ENCODE results near the gene DEAF1. TPM values are rescaled to one million over a fixed set of nuclear protein-coding genes. Genes with fewer than 3 reads are reported as not detected.

The DEAF1 gene
- total RNA-seq, 1 experiment from 2014 or later = 31.9 TPM

DNA sequence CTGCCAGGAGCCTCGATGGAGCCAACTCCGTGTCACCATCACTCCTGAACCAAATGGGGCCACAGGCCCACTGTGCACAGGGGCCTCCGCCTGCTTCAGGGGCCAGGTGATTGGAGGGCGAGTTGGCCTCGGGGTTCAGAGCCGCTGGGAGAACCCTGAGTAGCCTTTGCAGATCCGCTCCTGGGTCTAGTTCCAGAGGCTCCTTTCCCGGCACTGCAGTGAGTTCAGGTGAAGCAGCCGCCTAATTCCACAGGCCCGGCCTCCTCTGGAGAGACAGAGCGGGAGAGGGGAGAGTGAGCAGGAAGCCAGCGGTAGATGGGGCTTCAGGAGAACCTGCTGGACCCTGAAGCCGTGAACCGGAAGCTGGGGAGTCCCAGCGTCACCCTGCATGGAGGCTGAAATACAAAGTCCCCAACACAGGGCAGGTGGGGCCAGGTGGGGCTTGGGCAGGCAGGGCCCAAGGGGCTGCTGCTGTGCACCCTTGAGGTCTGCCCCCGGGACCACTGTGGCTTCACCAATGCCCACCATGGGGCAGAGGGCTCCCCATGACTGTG, 35.4 kb downstream of the DEAF1 start:
- Histone ChIP-seq H4K20me1 (ENCODE audit: low read length) (no peaks in the 10 kb centered on the region), H3K9ac (ENCODE audit: low read length) (no peak overlapping the region), H2AFZ (ENCODE audit: low read length) (no peak overlapping the region), H3K79me2 (ENCODE audit: low read length) (no peaks in the 10 kb centered on the region), H3K4me2 (ENCODE audit: low read length) (no peak overlapping the region), H3K27ac (ENCODE audit: low read length) (no peak overlapping the region), H3F3A (ENCODE audit: low read length, unreplicated experiment) (no peaks in the 10 kb centered on the region), H3K9me3 (ENCODE audit: low read length) (no peaks in the 10 kb centered on the region), H3K4me1 (ENCODE audit: insufficient read depth, low read length) (no peaks in the 10 kb centered on the region), H3K27me3 (ENCODE audit: low read length) (no peaks in the 10 kb centered on the region), H3K9me2 (replicated peaks; ENCODE audit: low read length) (no peaks in the 10 kb centered on the region), H3K4me3 (ENCODE audit: low read length) (no peak overlapping the region), H3K36me3 (ENCODE audit: low read depth, low read length) (no peaks in the 10 kb centered on the region; the same call in 1 of the 2 replicates)
- intact Hi-C loops (cut with micrococcal nuclease) = no loop called here
- CTCF ChIA-PET = no interaction called here
- no peak for ATAC-seq
- no peak for DNase-seq
- POLR2A ChIA-PET (ENCODE audit: unreplicated experiment) = no interaction called here
- TF ChIP-seq EZH2phosphoT487 (IDR thresholded peaks at IDR 0.05; ENCODE audit: borderline replicate concordance, low read length) = no peak
- TF ChIP-seq, protein P1, sequence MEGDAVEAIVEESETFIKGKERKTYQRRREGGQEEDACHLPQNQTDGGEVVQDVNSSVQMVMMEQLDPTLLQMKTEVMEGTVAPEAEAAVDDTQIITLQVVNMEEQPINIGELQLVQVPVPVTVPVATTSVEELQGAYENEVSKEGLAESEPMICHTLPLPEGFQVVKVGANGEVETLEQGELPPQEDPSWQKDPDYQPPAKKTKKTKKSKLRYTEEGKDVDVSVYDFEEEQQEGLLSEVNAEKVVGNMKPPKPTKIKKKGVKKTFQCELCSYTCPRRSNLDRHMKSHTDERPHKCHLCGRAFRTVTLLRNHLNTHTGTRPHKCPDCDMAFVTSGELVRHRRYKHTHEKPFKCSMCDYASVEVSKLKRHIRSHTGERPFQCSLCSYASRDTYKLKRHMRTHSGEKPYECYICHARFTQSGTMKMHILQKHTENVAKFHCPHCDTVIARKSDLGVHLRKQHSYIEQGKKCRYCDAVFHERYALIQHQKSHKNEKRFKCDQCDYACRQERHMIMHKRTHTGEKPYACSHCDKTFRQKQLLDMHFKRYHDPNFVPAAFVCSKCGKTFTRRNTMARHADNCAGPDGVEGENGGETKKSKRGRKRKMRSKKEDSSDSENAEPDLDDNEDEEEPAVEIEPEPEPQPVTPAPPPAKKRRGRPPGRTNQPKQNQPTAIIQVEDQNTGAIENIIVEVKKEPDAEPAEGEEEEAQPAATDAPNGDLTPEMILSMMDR (conservative IDR thresholded peaks at IDR 0.05; ENCODE audit: low read depth, low read length) = no peak
- TF ChIP-seq EZH2 (IDR thresholded peaks at IDR 0.05; ENCODE audit: low read length, unreplicated experiment) = no peak
- no TSS peak for BruUV-seq (replicated peaks)

GRCh38 chr11:657691-658126, 37.3 kb downstream of the DEAF1 start:
- Histone ChIP-seq H4K20me1 (ENCODE audit: low read length) (no peaks in the 10 kb centered on the region), H3K9ac (ENCODE audit: low read length) (no peak overlapping the region), H2AFZ (ENCODE audit: low read length) (no peak overlapping the region), H3K4me1 (ENCODE audit: insufficient read depth, low read length) (no peaks in the 10 kb centered on the region), H3K4me2 (ENCODE audit: low read length) (no peak overlapping the region), H3K9me3 (ENCODE audit: low read length) (no peaks in the 10 kb centered on the region), H3K27me3 (ENCODE audit: low read length) (no peaks in the 10 kb centered on the region), H3K9me2 (replicated peaks; ENCODE audit: low read length) (no peaks in the 10 kb centered on the region), H3K27ac (ENCODE audit: low read length) (no peak overlapping the region), H3K79me2 (ENCODE audit: low read length) (no peaks in the 10 kb centered on the region), H3K4me3 (ENCODE audit: low read length) (no peak overlapping the region), H3F3A (ENCODE audit: low read length, unreplicated experiment) (no peaks in the 10 kb centered on the region), H3K36me3 (ENCODE audit: low read depth, low read length) (no peaks in the 10 kb centered on the region)
- ChIA-PET CTCF (no interaction called here), POLR2A (ENCODE audit: unreplicated experiment) (no interaction called here)
- DNase-seq = no peak
- no TSS peak for BruUV-seq (replicated peaks)
- no peak for TF ChIP-seq EZH2phosphoT487 (IDR thresholded peaks at IDR 0.05; ENCODE audit: borderline replicate concordance, low read length)
- no peak for TF ChIP-seq EZH2 (IDR thresholded peaks at IDR 0.05; ENCODE audit: low read length, unreplicated experiment)
- TF ChIP-seq, protein P1 (conservative IDR thresholded peaks at IDR 0.05; ENCODE audit: low read depth, low read length) = no peak
- intact Hi-C loops (cut with micrococcal nuclease) = no loop called here
- no peak for ATAC-seq

- ATAC-seq = no peak
- ChIA-PET POLR2A (ENCODE audit: unreplicated experiment) (no interaction called here), CTCF (no interaction called here)
- Histone ChIP-seq H3F3A (ENCODE audit: low read length, unreplicated experiment) (no peaks in the 10 kb centered on the region), H3K4me1 (ENCODE audit: insufficient read depth, low read length) (no peaks in the 10 kb centered on the region), H3K9me3 (ENCODE audit: low read length) (no peaks in the 10 kb centered on the region), H2AFZ (ENCODE audit: low read length) (no peak overlapping the region), H3K9ac (ENCODE audit: low read length) (no peak overlapping the region), H3K9me2 (replicated peaks; ENCODE audit: low read length) (no peaks in the 10 kb centered on the region), H3K36me3 (ENCODE audit: low read depth, low read length) (no peaks in the 10 kb centered on the region), H3K27ac (ENCODE audit: low read length) (no peak overlapping the region), H3K4me3 (ENCODE audit: low read length) (no peak overlapping the region), H3K4me2 (ENCODE audit: low read length) (no peak overlapping the region), H3K27me3 (ENCODE audit: low read length) (no peaks in the 10 kb centered on the region), H3K79me2 (ENCODE audit: low read length) (no peaks in the 10 kb centered on the region), H4K20me1 (ENCODE audit: low read length) (no peaks in the 10 kb centered on the region)
- TF ChIP-seq, protein P1 (conservative IDR thresholded peaks at IDR 0.05; ENCODE audit: low read depth, low read length) = no peak
- TF ChIP-seq EZH2 (IDR thresholded peaks at IDR 0.05; ENCODE audit: low read length, unreplicated experiment) (no peak), EZH2phosphoT487 (IDR thresholded peaks at IDR 0.05; ENCODE audit: borderline replicate concordance, low read length) (no peak)
- intact Hi-C loops (cut with micrococcal nuclease) = no loop called here
- DNase-seq = no peak
- no TSS peak for BruUV-seq (replicated peaks)
Observed at GRCh38 chr11:656866-657265, 38.2 kb downstream of the DEAF1 start.

Data from PC-3 (cell line).